ENCODE data around the gene ZXDC.

Gene ZXDC

GRCh38 chr3:126432361-126433104, 43.2 kb downstream of the ZXDC start:
- FAIRE-seq, result no peak
- no peak for TF ChIP-seq CTCF (IDR thresholded peaks at IDR 0.05; ENCODE audit: insufficient read depth, missing control alignments)
- DNase-seq (ENCODE audit: insufficient read length, low spot score), result no peak

GRCh38 chr3:126431103-126431534, 44.6 kb downstream of the ZXDC start:
- DNase-seq (ENCODE audit: insufficient read length, low spot score), result no peak

GRCh38 chr3:126424751-126425150, 50.9 kb downstream of the ZXDC start:
- no peak for FAIRE-seq

More at GRCh38 chr3:126431103-126431534, 44.6 kb downstream of the ZXDC start:
- FAIRE-seq, result no peak
- no peak for TF ChIP-seq CTCF (IDR thresholded peaks at IDR 0.05; ENCODE audit: insufficient read depth, missing control alignments)

GRCh38 chr3:126424039-126424717, 51.5 kb downstream of the ZXDC start:
- FAIRE-seq, result no peak
- DNase-seq (ENCODE audit: insufficient read length, low spot score), result no peak
- no peak for TF ChIP-seq CTCF (IDR thresholded peaks at IDR 0.05; ENCODE audit: insufficient read depth, missing control alignments)

More at GRCh38 chr3:126424751-126425150, 50.9 kb downstream of the ZXDC start:
- DNase-seq (ENCODE audit: insufficient read length, low spot score), result no peak
- no peak for TF ChIP-seq CTCF (IDR thresholded peaks at IDR 0.05; ENCODE audit: insufficient read depth, missing control alignments)

- no peak for DNase-seq (ENCODE audit: insufficient read length, low spot score)
- FAIRE-seq, result no peak
- no peak for TF ChIP-seq CTCF (IDR thresholded peaks at IDR 0.05; ENCODE audit: insufficient read depth, missing control alignments)
Observed at GRCh38 chr3:126423191-126424038, 52.3 kb downstream of the ZXDC start.

- DNase-seq (ENCODE audit: insufficient read length, low spot score) (no peak), FAIRE-seq (no peak)
- TF ChIP-seq CTCF (IDR thresholded peaks at IDR 0.05; ENCODE audit: insufficient read depth, missing control alignments), result no peak
Observed at GRCh38 chr3:126422571-126423091, 53.1 kb downstream of the ZXDC start.
